ENCODE results near the gene GMDS. TPM values are rescaled to one million over a fixed set of nuclear protein-coding genes. Genes with fewer than 3 reads are reported as not detected.

GMDS gene
- total and polyA plus RNA-seq, 2 donors (not counting 3 experiments of a cell fraction or from before 2014, with no cell fraction given) = 9.8 to 23.5 TPM

DNA sequence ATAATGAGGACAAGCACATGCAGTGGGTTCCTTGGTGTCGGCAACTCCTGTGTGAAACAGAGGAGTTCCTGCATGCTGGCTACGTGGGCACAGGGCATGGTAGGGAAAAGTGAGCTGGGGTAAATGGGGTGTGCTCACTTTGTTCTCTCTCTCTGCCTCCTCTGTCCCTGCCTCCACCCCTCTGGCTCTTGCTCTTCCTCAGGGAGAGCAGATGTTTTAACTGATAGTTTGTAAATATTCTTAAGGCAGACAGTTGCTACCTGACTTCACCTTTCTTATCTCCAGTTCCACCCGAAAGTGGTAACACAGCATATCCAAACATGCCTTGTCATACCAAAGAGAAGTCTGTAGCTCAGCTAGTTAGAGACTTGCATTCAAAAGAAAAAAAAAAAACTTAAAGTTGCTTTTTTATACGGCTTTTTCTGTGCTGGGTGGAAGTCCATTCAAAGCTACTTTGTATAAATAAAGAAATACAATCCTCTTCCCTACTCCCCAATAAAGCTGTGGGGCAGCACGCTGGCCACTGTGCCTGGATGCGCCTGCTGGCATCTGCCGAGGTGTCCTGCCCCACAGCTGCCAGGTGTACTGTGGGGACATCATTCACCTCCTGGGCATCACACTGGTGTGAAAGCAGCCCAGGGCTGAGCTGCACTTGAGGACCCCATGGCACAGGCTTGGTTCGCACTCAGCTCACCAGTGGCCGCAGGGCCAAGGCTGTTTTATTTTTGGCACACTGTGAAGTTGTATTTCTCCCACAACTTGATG, 542.1 kb downstream of the GMDS start:
- Histone ChIP-seq H4K20me1 (replicated peaks; ENCODE audit: control insufficient read depth, extremely low read depth, insufficient read depth, low read length) (no peaks in the 10 kb centered on the region), H3K9ac (replicated peaks; ENCODE audit: extremely low read depth, insufficient read depth, low read length) (no peak overlapping the region), H3K27me3 (ENCODE audit: control insufficient read depth in 2 of 2, insufficient read depth in 2 of 2, low read length in 2 of 2) (no peaks in the 10 kb centered on the region), H3K4me2 (ENCODE audit: insufficient read depth, low read length) (no peak overlapping the region), H3K4me3 (replicated peaks in 1 of 3; ENCODE audit: insufficient read depth in 1 of 3, low read depth in 1 of 3, low read length in 3 of 3) (no peak overlapping the region), H3K9me3 (replicated peaks; ENCODE audit: control insufficient read depth, insufficient read depth, low read length) (no peaks in the 10 kb centered on the region), H3K9me1 (replicated peaks; ENCODE audit: control insufficient read depth, extremely low read depth, insufficient read depth, low read length) (no peaks in the 10 kb centered on the region), H2AFZ (ENCODE audit: low read depth, low read length) (no peak overlapping the region), H3K36me3 (ENCODE audit: control insufficient read depth in 2 of 2, extremely low read depth in 1 of 2, insufficient read depth in 2 of 2, low read length in 2 of 2) (no peaks in the 10 kb centered on the region), H3K27ac (ENCODE audit: insufficient read depth, low read depth, low read length) (no peak overlapping the region), H3K4me1 (ENCODE audit: control insufficient read depth, extremely low read depth, insufficient read depth, low read length) (no peaks in the 10 kb centered on the region), H3K79me2 (ENCODE audit: control insufficient read depth, insufficient read depth, low read length) (no peaks in the 10 kb centered on the region)
- intact Hi-C loops (cut with micrococcal nuclease) = no loop called here
- ChIA-PET POLR2A (no interaction called here), CTCF (interaction anchor here (0.7 to 2.0 kb wide), 2 partner anchors 17 to 931 kb away, joined by 3 to 11 read pairs; no protein-coding TSS in a partner anchor)
- no peak for TF ChIP-seq EZH2 (IDR thresholded peaks at IDR 0.05; ENCODE audit: borderline replicate concordance, low read depth, low read length, severe bottlenecking)
- FAIRE-seq = no peak
- no TSS peak for BruUV-seq (replicated peaks)
- dilution Hi-C loops (cut with MboI; ENCODE audit: extremely low pct_ligation_motif_present, low sequenced_read_pairs) = no loop called here
- DNase-seq (ENCODE audit: low read depth, low spot score) = no peak

DNA sequence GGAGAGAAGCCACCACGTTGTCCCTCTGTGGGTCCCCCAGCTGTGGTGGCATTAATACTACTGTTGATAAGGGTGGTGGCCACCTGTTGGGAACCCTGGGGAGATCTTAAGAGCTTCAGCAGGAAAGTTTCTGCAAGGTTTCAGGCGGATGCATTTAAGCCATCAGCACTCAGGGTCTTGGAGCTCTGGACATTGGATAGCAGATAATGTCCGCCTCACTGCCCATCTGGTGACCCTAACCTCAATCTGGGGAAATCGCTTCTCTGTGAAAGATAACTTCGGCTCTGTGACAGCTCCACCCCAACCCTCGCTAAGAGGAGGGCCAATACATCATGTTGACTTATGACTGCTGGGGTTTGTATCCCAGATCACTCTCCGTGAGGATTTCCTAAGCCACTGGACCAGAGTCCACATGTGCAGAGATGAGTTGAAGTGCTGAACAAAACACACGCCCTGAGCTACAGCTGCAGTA, 542.8 kb downstream of the GMDS start:
- FAIRE-seq = no peak
- dilution Hi-C loops (cut with MboI; ENCODE audit: extremely low pct_ligation_motif_present, low sequenced_read_pairs) (no loop called here), intact Hi-C loops (cut with micrococcal nuclease) (no loop called here)
- H2AFZ ChIP-seq (ENCODE audit: low read depth, low read length) = no peak overlapping the region
- no peaks in the 10 kb centered on the region for H3K27me3 ChIP-seq (ENCODE audit: control insufficient read depth in 2 of 2, insufficient read depth in 2 of 2, low read length in 2 of 2)
- no peaks in the 10 kb centered on the region for H4K20me1 ChIP-seq (replicated peaks; ENCODE audit: control insufficient read depth, extremely low read depth, insufficient read depth, low read length)
- CTCF ChIA-PET = interaction anchor here (0.7 to 7.9 kb wide), 4 partner anchors 9 to 932 kb away, joined by 3 to 54 read pairs (median 7); no protein-coding TSS in a partner anchor
- no TSS peak for BruUV-seq (replicated peaks)
- no peaks in the 10 kb centered on the region for H3K9me1 ChIP-seq (replicated peaks; ENCODE audit: control insufficient read depth, extremely low read depth, insufficient read depth, low read length)
- H3K9ac ChIP-seq (replicated peaks; ENCODE audit: extremely low read depth, insufficient read depth, low read length) = no peak overlapping the region
- no peak overlapping the region for H3K27ac ChIP-seq (ENCODE audit: insufficient read depth, low read depth, low read length)
- no peak overlapping the region for H3K4me2 ChIP-seq (ENCODE audit: insufficient read depth, low read length)
- H3K4me1 ChIP-seq (ENCODE audit: control insufficient read depth, extremely low read depth, insufficient read depth, low read length) = no peaks in the 10 kb centered on the region
- TF ChIP-seq GATA2 (IDR thresholded peaks at IDR 0.05; ENCODE audit: insufficient read depth, insufficient read length, low read depth, low read length) (no peak), POLR2A (IDR thresholded peaks at IDR 0.05; ENCODE audit: low read depth, low read length) (no peak), EZH2 (IDR thresholded peaks at IDR 0.05; ENCODE audit: borderline replicate concordance, low read depth, low read length, severe bottlenecking) (no peak), JUN (IDR thresholded peaks at IDR 0.05; ENCODE audit: borderline replicate concordance, insufficient read depth, insufficient read length, low read depth) (no peak), POLR2AphosphoS5 (IDR thresholded peaks at IDR 0.05; ENCODE audit: insufficient read depth, low read depth, low read length) (no peak)
- TF ChIP-seq, protein P1, sequence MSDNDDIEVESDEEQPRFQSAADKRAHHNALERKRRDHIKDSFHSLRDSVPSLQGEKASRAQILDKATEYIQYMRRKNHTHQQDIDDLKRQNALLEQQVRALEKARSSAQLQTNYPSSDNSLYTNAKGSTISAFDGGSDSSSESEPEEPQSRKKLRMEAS (IDR thresholded peaks at IDR 0.05; ENCODE audit: insufficient read depth, insufficient read length) = no peak
- DNase-seq (ENCODE audit: low read depth, low spot score) = no peak
- H3K4me3 ChIP-seq (replicated peaks in 1 of 3; ENCODE audit: insufficient read depth in 1 of 3, low read depth in 1 of 3, low read length in 3 of 3) = no peak overlapping the region
- POLR2A ChIA-PET = no interaction called here
- H3K9me3 ChIP-seq (replicated peaks; ENCODE audit: control insufficient read depth, insufficient read depth, low read length) = no peaks in the 10 kb centered on the region
- no peaks in the 10 kb centered on the region for H3K36me3 ChIP-seq (ENCODE audit: control insufficient read depth in 2 of 2, extremely low read depth in 1 of 2, insufficient read depth in 2 of 2, low read length in 2 of 2)
- H3K79me2 ChIP-seq (ENCODE audit: control insufficient read depth, insufficient read depth, low read length) = no peaks in the 10 kb centered on the region

All from endothelial cell of umbilical vein (primary cell).